PC-9 (cell line): Measurements from ENCODE around the gene QRFPR.

Experiments
- CTCF ChIP-seq: fragments of 200-600 bp; sonication (generic); conservative IDR thresholded peaks from 2 replicates; pipeline ENCODE4 v1.6.1; 2017; ENCODE audit warnings: mixed run types, antibody characterized with exemption, mild to moderate bottlenecking, moderate library complexity
- EZH2 ChIP-seq: fragments of 200-600 bp; sonication (generic); IDR thresholded peaks from 2 replicates; pipeline ENCODE4 v1.8.0; 2017; ENCODE audit warnings: antibody characterized with exemption, low read depth

- TF ChIP-seq CTCF (no peak), EZH2 (no peak)
Observed at GRCh38 chr4:121321466-121321865, 59.4 kb downstream of the QRFPR start.
